Right renal cortex interstitium (tissue), 3 donors: ENCODE measurements around the gene TMIGD1. TPM values are rescaled to one million over a fixed set of nuclear protein-coding genes. Genes with fewer than 3 reads are reported as not detected.

Source experiments
- DNase-seq, 3 donors: peaks; one replicate each; pipeline ENCODE4 v3.0.0-alpha.2; 2013; ENCODE audit warnings: low read depth in 3 of 3, low spot score in 2 of 3
- polyA plus RNA-seq, 3 donors: library from polyadenylated mRNA; unstranded; fragments of 120-200 nt; gene quantifications; one replicate each; pipeline ENCODE4 v1.2.1, GENCODE V29; 2013; ENCODE audit not compliant: insufficient read length in 3 of 3

The TMIGD1 gene
- polyA plus RNA-seq: under 1 TPM; 0.75 to 0.98 (median 0.78) TPM

GRCh38 chr17:30333503-30334360 lies at the start of gene TMIGD1:
Gene TMIGD1, minus strand, starts transcription at chr17:30334057. Its CDS starts 1,924 bp downstream, at chr17:30332133.
- no peak for DNase-seq

- no peak for DNase-seq
Observed at GRCh38 chr17:30382345-30382744, 48.5 kb upstream of the TMIGD1 start.

- DNase-seq: no peak
Observed at GRCh38 chr17:30381340-30381659, 47.4 kb upstream of the TMIGD1 start.

GRCh38 chr17:30380643-30381339 lies 46.9 kb upstream of the TMIGD1 start:
- DNase-seq: no peak

GRCh38 chr17:30379903-30380381 lies 46.1 kb upstream of the TMIGD1 start:
- DNase-seq: no peak

GRCh38 chr17:30379303-30379902 lies 45.5 kb upstream of the TMIGD1 start:
- no peak for DNase-seq

GRCh38 chr17:30378825-30379302 lies 45.0 kb upstream of the TMIGD1 start, which contains the start of gene CPD:
Gene CPD, plus strand, starts transcription at chr17:30378927. Its CDS starts 54 bp downstream, at chr17:30378981.
- DNase-seq: peak in 2 of 3 donors; percentile 93 to 94

GRCh38 chr17:30378241-30378824 lies 44.5 kb upstream of the TMIGD1 start:
- peak in 2 of 3 donors; percentile 39 to 86 for DNase-seq

- DNase-seq: no peak
Observed at GRCh38 chr17:30377574-30378240, 43.9 kb upstream of the TMIGD1 start.

GRCh38 chr17:30376621-30377452 lies 43.0 kb upstream of the TMIGD1 start:
- peak in 2 of 3 donors; percentile 72 to 76 for DNase-seq

GRCh38 chr17:30375661-30376060 lies 41.8 kb upstream of the TMIGD1 start:
- no peak for DNase-seq

GRCh38 chr17:30372755-30373154 lies 38.9 kb upstream of the TMIGD1 start:
- no peak for DNase-seq

- no peak for DNase-seq
Observed at GRCh38 chr17:30369995-30370394, 36.1 kb upstream of the TMIGD1 start.

- no peak for DNase-seq
Observed at GRCh38 chr17:30368912-30369720, 35.3 kb upstream of the TMIGD1 start.

GRCh38 chr17:30366536-30366935 lies 32.7 kb upstream of the TMIGD1 start:
- DNase-seq: no peak

GRCh38 chr17:30363715-30364202 lies 29.9 kb upstream of the TMIGD1 start:
- no peak for DNase-seq

GRCh38 chr17:30361766-30362279 lies 28.0 kb upstream of the TMIGD1 start:
- no peak for DNase-seq
